H1 (cell line): ENCODE data around the gene EPB41L4A. TPM values are rescaled to one million over a fixed set of nuclear protein-coding genes. Genes with fewer than 3 reads are reported as not detected.
"Not testable (repeated sequence)": the region's sequence is repeated elsewhere in the genome, so short reads cannot be mapped to it uniquely, and the experiment has no call there.

Source experiments
- CTCF ChIA-PET: fragments of 300-600 bp; sonication (Branson Sonifier 250); formaldehyde crosslinking; loops from one replicate; lab custom pipeline; 2021; ENCODE audit not compliant: partially characterized antibody; lab: Charles Lee
- POLR2A ChIA-PET: fragments of 300-600 bp; sonication (Branson Sonifier 250); formaldehyde crosslinking; loops from one replicate; lab custom pipeline; 2021; ENCODE audit warnings: inconsistent platforms; ENCODE audit not compliant: partially characterized antibody; lab: Charles Lee
- DNase-seq, 2 experiments: peaks; one replicate each; pipeline versions ENCODE4 v3.0.0 to v3.0.0-alpha.2; 2010 to 2022; ENCODE audit warnings: low spot score in 2 of 2, low read depth in 1 of 2, mixed read lengths in 1 of 2
- FAIRE-seq: peaks from 2 replicates; lab custom pipeline; 2011; peaks lifted over from hg19 to GRCh38; lab: Jason Lieb, UNC
- H2AFZ ChIP-seq: 2 replicates; pipeline ENCODE4 v1.8.1; 2012; ENCODE audit warnings: low read length, inconsistent platforms
- H2AK5ac ChIP-seq: 2 replicates; pipeline ENCODE4 v1.6.1; 2013; ENCODE audit warnings: low read depth, low read length
- H2BK120ac ChIP-seq: replicated peaks from 2 replicates; pipeline ENCODE3; 2013; ENCODE audit warnings: low read depth, low read length, inconsistent platforms
- H2BK12ac ChIP-seq: 2 replicates; pipeline ENCODE4 v1.6.1; 2013; ENCODE audit warnings: low read depth, low read length
- H2BK15ac ChIP-seq: 2 replicates; pipeline ENCODE4 v1.6.1; 2013; ENCODE audit warnings: low read length
- H2BK20ac ChIP-seq: 2 replicates; pipeline ENCODE4 v1.6.1; 2013; ENCODE audit warnings: low read length
- H2BK5ac ChIP-seq: 2 replicates; pipeline ENCODE4 v1.6.1; 2013; ENCODE audit warnings: low read depth, low read length
- H3K14ac ChIP-seq: 2 replicates; pipeline ENCODE4 v1.6.1; 2013; ENCODE audit warnings: inconsistent platforms; ENCODE audit not compliant: insufficient read length
- H3K18ac ChIP-seq: 2 replicates; pipeline ENCODE4 v1.6.1; 2013; ENCODE audit warnings: low read length; ENCODE audit errors: extremely low read depth
- H3K23ac ChIP-seq: 2 replicates; pipeline ENCODE4 v1.6.1; 2013; ENCODE audit warnings: inconsistent platforms; ENCODE audit not compliant: insufficient read length
- H3K23me2 ChIP-seq: 2 replicates; pipeline ENCODE4 v1.6.1; 2013; ENCODE audit warnings: low read depth, low read length
- H3K27ac ChIP-seq: 2 replicates; pipeline ENCODE4 v1.6.1; 2011; ENCODE audit warnings: low read depth, low read length, inconsistent platforms
- H3K27me3 ChIP-seq, 4 experiments: replicated peaks in 1 of 4; 1 replicate in 1 of 4; 2 replicates in 3 of 4; pipeline versions ENCODE4 v1.6.1 to v1.8.1; 2011 to 2013; ENCODE audit warnings: low read length in 3 of 4, mild to moderate bottlenecking in 3 of 4, inconsistent platforms in 2 of 4, mixed read lengths in 2 of 4, moderate library complexity in 1 of 4; ENCODE audit not compliant: control insufficient read depth in 3 of 4, insufficient read depth in 3 of 4; ENCODE audit errors: extremely low read depth in 1 of 4
- H3K36me3 ChIP-seq, 4 experiments: 2 replicates each; pipeline versions ENCODE4 v1.6.1 to v1.8.1; 2011 to 2013; ENCODE audit warnings: mild to moderate bottlenecking in 4 of 4, low read length in 3 of 4, moderate library complexity in 2 of 4, control low read depth in 1 of 4, inconsistent platforms in 1 of 4; ENCODE audit not compliant: insufficient read depth in 4 of 4, control insufficient read depth in 2 of 4
- H3K4ac ChIP-seq: replicated peaks from 2 replicates; pipeline ENCODE3; 2013; ENCODE audit warnings: low read length, low read depth, mixed read lengths, inconsistent platforms; ENCODE audit not compliant: insufficient read length
- H3K4me1 ChIP-seq, 4 experiments: replicated peaks in 1 of 4; 1 replicate in 1 of 4; 2 replicates in 3 of 4; pipeline versions ENCODE4 v1.6.1 to v1.8.1; 2011 to 2013; ENCODE audit warnings: low read length in 3 of 4, inconsistent platforms in 2 of 4, mixed read lengths in 1 of 4; ENCODE audit not compliant: insufficient read depth in 4 of 4, control insufficient read depth in 3 of 4
- H3K4me2 ChIP-seq, 2 experiments: 2 replicates each; pipeline versions ENCODE4 v1.6.1 to v1.8.1; 2011 to 2013; ENCODE audit warnings: low read depth in 2 of 2, low read length in 2 of 2, control low read depth in 1 of 2, inconsistent platforms in 1 of 2, mild to moderate bottlenecking in 1 of 2; ENCODE audit not compliant: insufficient read depth in 1 of 2
- H3K4me3 ChIP-seq, 4 experiments: fragments of 200-600, 300-600 bp in 1 of 4; sonication (generic), shearing (Covaris generic), sonication (Bioruptor Twin) in 1 of 4; 2 replicates each; pipeline versions ENCODE4 v1.5.1 to v1.8.1; 2011 to 2016; ENCODE audit warnings: low read length in 4 of 4, low read depth in 3 of 4, control low read depth in 2 of 4, inconsistent platforms in 2 of 4, mild to moderate bottlenecking in 2 of 4, mixed read lengths in 1 of 4, moderate library complexity in 1 of 4; ENCODE audit not compliant: insufficient read depth in 2 of 4; ENCODE audit errors: extremely low read depth in 1 of 4
- H3K56ac ChIP-seq: replicated peaks from 2 replicates; pipeline ENCODE3; 2013; ENCODE audit warnings: low read depth, mild to moderate bottlenecking, mixed read lengths, low read length, inconsistent platforms; ENCODE audit not compliant: insufficient read length
- H3K79me1 ChIP-seq: 2 replicates; pipeline ENCODE4 v1.6.1; 2013; ENCODE audit warnings: low read depth, low read length, control low read depth
- H3K79me2 ChIP-seq, 2 experiments: 2 replicates each; pipeline versions ENCODE4 v1.6.1 to v1.8.1; 2012 to 2013; ENCODE audit warnings: low read length in 2 of 2, mild to moderate bottlenecking in 2 of 2, inconsistent platforms in 1 of 2; ENCODE audit not compliant: insufficient read depth in 2 of 2, control insufficient read depth in 1 of 2
- H3K9ac ChIP-seq, 4 experiments: replicated peaks in 1 of 4; 1 replicate in 1 of 4; 2 replicates in 3 of 4; pipeline versions ENCODE4 v1.6.1 to v1.8.1; 2011 to 2013; ENCODE audit warnings: low read depth in 3 of 4, low read length in 3 of 4, control low read depth in 2 of 4, mild to moderate bottlenecking in 2 of 4, moderate library complexity in 2 of 4, inconsistent platforms in 1 of 4; ENCODE audit errors: extremely low read depth in 1 of 4
- H3K9me3 ChIP-seq, 2 experiments: 2 replicates each; pipeline versions ENCODE4 v1.6.1 to v1.8.1; 2012 to 2013; ENCODE audit warnings: mild to moderate bottlenecking in 2 of 2, moderate library complexity in 2 of 2, control low read depth in 1 of 2, inconsistent platforms in 1 of 2, low read depth in 1 of 2, low read length in 1 of 2, mixed read lengths in 1 of 2; ENCODE audit not compliant: insufficient read depth in 2 of 2
- H4K20me1 ChIP-seq, 2 experiments: replicated peaks in 1 of 2; 2 replicates each; pipeline versions ENCODE3 to v1.8.1; 2011 to 2013; ENCODE audit warnings: inconsistent platforms in 2 of 2, low read length in 2 of 2, mild to moderate bottlenecking in 1 of 2; ENCODE audit not compliant: insufficient read depth in 2 of 2, control insufficient read depth in 1 of 2
- H4K5ac ChIP-seq: 2 replicates; pipeline ENCODE4 v1.6.1; 2013; ENCODE audit warnings: low read length, low read depth, mixed read lengths, inconsistent platforms; ENCODE audit not compliant: insufficient read length
- H4K8ac ChIP-seq: 2 replicates; pipeline ENCODE4 v1.8.0; 2013; ENCODE audit warnings: mild to moderate bottlenecking, moderate library complexity, low read length, inconsistent platforms; ENCODE audit not compliant: insufficient read depth; ENCODE audit errors: extremely low read depth
- H4K91ac ChIP-seq: replicated peaks from 2 replicates; pipeline ENCODE3; 2013; ENCODE audit warnings: low read length, mixed read lengths, inconsistent platforms; ENCODE audit not compliant: insufficient read length
- EZH2 ChIP-seq: fragments of 200-600 bp; sonication (generic); IDR thresholded peaks from 2 replicates; pipeline ENCODE4 v1.7.1; 2012; ENCODE audit warnings: low read depth, mild to moderate bottlenecking, moderate library complexity, low read length, inconsistent platforms; ENCODE audit not compliant: severe bottlenecking
- HDAC6 ChIP-seq: IDR thresholded peaks from one replicate; pipeline ENCODE4 v1.7.1; 2012; ENCODE audit warnings: low read depth, mild to moderate bottlenecking, inconsistent platforms, low read length, moderate library complexity
- JUN ChIP-seq: IDR thresholded peaks from 2 replicates; pipeline ENCODE4 v1.6.1; 2011; ENCODE audit warnings: low read depth, mild to moderate bottlenecking, improper control_type of control experiment, low read length
- KDM4A ChIP-seq: IDR thresholded peaks from one replicate; pipeline ENCODE4 v1.7.1; 2012; ENCODE audit warnings: low read depth, mild to moderate bottlenecking, moderate library complexity, low read length, inconsistent platforms; ENCODE audit not compliant: severe bottlenecking
- MAFK ChIP-seq: IDR thresholded peaks from 2 replicates; pipeline ENCODE4 v1.6.1; 2012; ENCODE audit warnings: low read depth, mild to moderate bottlenecking, improper control_type of control experiment, low read length
- TAF1 ChIP-seq: IDR thresholded peaks from 2 replicates; pipeline ENCODE4 v1.6.1; 2011; ENCODE audit warnings: mild to moderate bottlenecking, low read depth, low read length
- WGBS, 2 experiments: shearing (Covaris generic) in 1 of 2; methylation state at CpG; one replicate each; pipeline versions ENCODE4 v1.1.6 to v1.1.7; 2013 to 2015; ENCODE audit warnings: low lambda C conversion rate in 2 of 2, mixed read lengths in 2 of 2, inconsistent platforms in 1 of 2, low coverage in 1 of 2, missing lambda C conversion rate in 1 of 2; ENCODE audit not compliant: insufficient replicate concordance in 2 of 2, insufficient coverage in 1 of 2, insufficient read length in 1 of 2; ENCODE audit errors: extremely low coverage in 1 of 2, missing lambda C conversion rate in 1 of 2; 5-methylcytosine and 5-hydroxymethylcytosine counted together
- polyA plus RNA-seq, 7 experiments: library from polyadenylated mRNA; depleted of rRNA in 3 of 7; stranded (reverse) in 5 of 7; unstranded in 2 of 7; fragments of >200 nt in 5 of 7; fragments of 200-250 nt in 2 of 7; gene quantifications; 1 replicate in 5 of 7; 2 replicates in 1 of 7; 4 replicates in 1 of 7; pipeline versions ENCODE4 v1.2.1 to v1.2.3, GENCODE V29; 2011 to 2013; ENCODE audit warnings: missing spikeins in 2 of 7, mixed read lengths in 2 of 7
- total RNA-seq: library from RNA; stranded (reverse); fragmentation: NEBNext Ultra II Directional; extraction: Animal tissue kit (Norgen Biotek cat#: 25700); gene quantifications from 2 replicates; pipeline ENCODE4 v1.2.1, GENCODE V29; 2021

The EPB41L4A gene
- total and polyA plus RNA-seq, 2 of the 8 experiments (the other 6 are each of a cell fraction or from before 2014, with no cell fraction given): 1.6 to 4.6 TPM

DNA sequence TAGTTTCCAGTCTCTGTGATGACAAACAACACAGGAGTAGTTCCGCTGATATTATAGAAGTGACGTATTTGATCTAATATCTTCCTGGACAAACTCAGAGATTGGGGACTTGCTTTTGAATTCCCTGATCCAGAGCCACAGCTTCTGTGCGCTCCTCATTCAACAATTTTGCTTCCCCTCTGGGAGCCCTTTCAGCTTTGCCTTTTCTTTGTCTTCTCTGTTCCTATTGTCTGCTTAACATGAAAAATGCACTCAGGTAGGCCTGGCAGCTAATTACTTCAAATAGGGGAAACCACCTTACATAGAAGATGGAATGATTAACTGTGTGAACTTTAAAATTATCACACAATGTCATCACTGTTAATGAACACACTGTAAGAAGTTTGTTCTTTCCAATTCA lies 192.9 kb downstream of the EPB41L4A start (continued):
- no peak for TF ChIP-seq JUN
- TF ChIP-seq KDM4A: no peak
- TF ChIP-seq TAF1: no peak
- no peak for TF ChIP-seq EZH2
- no peak for TF ChIP-seq HDAC6
- no peak for TF ChIP-seq MAFK

DNA sequence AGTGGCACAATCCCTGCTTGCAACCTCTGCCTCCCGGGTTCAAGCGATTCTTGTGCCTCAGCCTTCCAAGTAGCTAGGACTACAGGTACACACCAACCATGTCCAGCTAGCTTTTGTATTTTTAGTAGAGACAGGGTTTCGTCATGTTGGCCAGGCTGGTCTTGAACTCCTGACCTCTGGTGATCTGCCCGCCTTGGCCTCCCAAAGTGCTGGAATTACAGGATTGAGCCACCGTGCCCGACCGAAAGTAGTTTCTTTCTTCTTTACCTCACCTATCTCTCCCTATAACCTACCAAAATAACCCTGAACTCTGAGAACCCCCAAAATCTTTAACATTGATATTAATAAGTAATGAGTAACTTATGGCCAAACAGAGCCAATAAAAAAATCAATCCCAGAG lies 196.1 kb downstream of the EPB41L4A start:
- H3K23ac ChIP-seq, H4K91ac ChIP-seq, H2BK120ac ChIP-seq, H4K5ac ChIP-seq, H4K8ac ChIP-seq, H3K4me2 ChIP-seq, H3K4ac ChIP-seq, H3K23me2 ChIP-seq, H2AFZ ChIP-seq, H2BK20ac ChIP-seq, H4K20me1 ChIP-seq, H2BK15ac ChIP-seq, H3K79me2 ChIP-seq, H2BK5ac ChIP-seq, FAIRE-seq, H3K27me3 ChIP-seq, H3K9ac ChIP-seq, H3K27ac ChIP-seq, H3K4me1 ChIP-seq, H3K9me3 ChIP-seq, H3K36me3 ChIP-seq, H3K14ac ChIP-seq, H3K56ac ChIP-seq, H3K79me1 ChIP-seq, POLR2A ChIA-PET, H3K18ac ChIP-seq, H2BK12ac ChIP-seq, H2AK5ac ChIP-seq, DNase-seq, H3K4me3 ChIP-seq: not testable (repeated sequence)
- 95% methylated on average over 7 of the region's 7 CpGs; no CpG with 5 or more reads in 1 of the 2 experiments for WGBS, 2 experiments
- CTCF ChIA-PET: interaction anchor here (1.6 to 3.3 kb wide), 2 partner anchors 12 to 197 kb away, joined by 4 to 13 read pairs; no protein-coding TSS in a partner anchor
